Calu3 (cell line): ENCODE results near the gene ZDHHC5. TPM values are rescaled to one million over a fixed set of nuclear protein-coding genes. Genes with fewer than 3 reads are reported as not detected.
A peak's percentile ranks its signal among the peaks of the same experiment; 100 is the strongest.

Experiments used
- Bru-seq: library from RNA; stranded (reverse); fragments of 400-500 nt; gene quantifications from one replicate; lab custom pipeline; 2021; lab: Mats Ljungman, UMichigan
- BruChase-seq, 2 experiments: library from RNA; stranded (reverse); fragments of 400-500 nt; gene quantifications; one replicate each; lab custom pipeline; 2021; lab: Mats Ljungman, UMichigan
- BruUV-seq: library from RNA; stranded (reverse); fragments of 400-500 nt; replicated peaks from 2 replicates; lab custom pipeline; 2021; lab: Mats Ljungman, UMichigan
- CTCF ChIA-PET: fragments of 300-600 bp; sonication (Branson Sonifier 250); formaldehyde crosslinking; loops from one replicate; lab custom pipeline; 2022; ENCODE audit warnings: antibody characterized with exemption; lab: Charles Lee
- DNase-seq: peaks from one replicate; pipeline ENCODE4 v3.0.0; 2022
- H3K27ac Mint-ChIP-seq: one replicate; pipeline ENCODE4 v1.8.0; 2022; ENCODE audit warnings: mixed read lengths; ENCODE audit not compliant: unreplicated experiment
- H3K27me3 Mint-ChIP-seq: one replicate; pipeline ENCODE4 v1.8.0; 2022; ENCODE audit warnings: mixed read lengths; ENCODE audit not compliant: unreplicated experiment
- H3K36me3 Mint-ChIP-seq: one replicate; pipeline ENCODE4 v1.8.0; 2022; ENCODE audit warnings: mild to moderate bottlenecking, moderate library complexity, mixed read lengths; ENCODE audit not compliant: insufficient read depth, unreplicated experiment
- H3K4me1 Mint-ChIP-seq: one replicate; pipeline ENCODE4 v1.8.0; 2022; ENCODE audit warnings: mild to moderate bottlenecking, low read depth, mixed read lengths; ENCODE audit not compliant: unreplicated experiment
- H3K4me3 Mint-ChIP-seq: one replicate; pipeline ENCODE4 v1.8.0; 2022; ENCODE audit warnings: mild to moderate bottlenecking, low read depth, moderate library complexity, mixed read lengths; ENCODE audit not compliant: unreplicated experiment
- H3K9me3 Mint-ChIP-seq: one replicate; pipeline ENCODE4 v1.8.0; 2022; ENCODE audit warnings: low read depth, mixed read lengths; ENCODE audit not compliant: unreplicated experiment
- CTCF ChIP-seq: fragments of 200-600 bp; IDR thresholded peaks from one replicate; pipeline ENCODE4 v1.8.0; 2022; ENCODE audit warnings: antibody characterized with exemption; ENCODE audit not compliant: unreplicated experiment
- intact Hi-C: fragments of 100-400 bp; cut with micrococcal nuclease; formaldehyde crosslinking; loops from one replicate; pipeline ENCODE4 v1.10.0; 2022; ENCODE audit not compliant: unreplicated experiment
- long read RNA-seq: library from polyadenylated mRNA; stranded (forward); transcript quantifications from one replicate; pipeline ENCODE4 v2.0.0, GENCODE V29; 2022
- total RNA-seq: library from RNA; stranded (reverse); gene quantifications from 2 replicates; pipeline ENCODE4 v1.2.3, GENCODE V29; 2022

Gene ZDHHC5
- total RNA-seq (85.9 and 95.3 TPM in 2 replicates), Bru-seq, nascent RNA (percentile 87 among the genes with signal in this experiment), BruChase-seq, experiment 1, labeled RNA remaining after a 6-hour chase (percentile 94 among the genes with signal in this experiment), BruChase-seq, experiment 2, labeled RNA remaining after a 2-hour chase (percentile 91 among the genes with signal in this experiment)
- long read RNA-seq, full-length matches to known transcripts = 47 of 102 reads
- long read RNA-seq, partial matches to known transcripts = 13 of 102 reads
- long read RNA-seq, other reads (novel, unspliced or antisense) = 42 of 102 reads

DNA sequence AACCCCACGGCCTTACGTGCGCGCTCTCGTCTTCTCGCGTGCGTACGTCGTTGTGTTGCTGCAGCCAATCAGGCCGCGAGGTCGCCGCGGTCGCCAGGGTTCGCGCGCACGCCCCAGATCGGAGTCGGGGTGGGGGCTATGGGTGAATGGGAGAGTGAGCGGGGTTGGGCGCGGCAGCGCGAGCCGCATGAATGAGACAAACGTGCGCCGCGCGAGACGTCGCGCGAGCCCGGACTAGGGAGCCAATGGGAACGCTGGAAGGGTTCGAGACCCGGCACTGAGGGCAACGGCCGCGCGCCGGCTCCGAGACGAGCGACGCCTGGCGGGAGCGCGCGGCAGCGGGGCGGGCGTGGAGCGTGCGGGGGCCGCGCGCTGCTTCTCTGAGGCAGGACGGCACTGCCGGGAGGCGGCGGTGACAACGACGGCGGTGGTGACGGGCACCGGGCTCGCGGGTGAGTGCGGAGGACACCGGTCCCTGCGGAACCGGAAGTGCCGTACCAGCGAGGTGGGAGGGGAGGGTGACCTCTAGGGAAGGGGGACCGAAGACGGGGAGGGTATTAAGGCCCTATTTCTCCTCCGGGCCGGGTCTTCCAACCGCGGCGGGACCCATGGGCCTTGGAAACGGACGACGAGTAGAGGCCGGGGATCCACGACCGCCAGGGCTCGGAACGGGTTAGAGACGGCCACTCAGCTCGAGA is at the start of gene ZDHHC5:
Gene ZDHHC5 (plus strand): TSS at position 379 of the 698 bp plus-strand sequence. CDS start 4,977 bp downstream, outside the sequence.
- Mint-ChIP-seq H3K9me3 (no peaks in the 10 kb centered on the region), H3K36me3 (peaks cover 55% of the 10 kb centered on the region), H3K4me3 (peak within 1 kb of the TSS; percentile 94), H3K27ac (peak within 1 kb of the TSS; percentile 100), H3K27me3 (no peaks in the 10 kb centered on the region), H3K4me1 (peaks cover 26% of the 10 kb centered on the region)
- TF ChIP-seq CTCF = peak; percentile 55
- BruUV-seq = no TSS peak
- CTCF ChIA-PET = interaction anchor here (0.6 to 0.7 kb wide), 3 partner anchors 30 to 609 kb away, joined by 3 to 7 read pairs (median 3); no protein-coding TSS in a partner anchor
- peak; percentile 99 for DNase-seq
- intact Hi-C loops = loop anchor here (5.0 to 10.0 kb wide), 2 partner anchors 44 to 117 kb away; partner anchors contain the start of genes MED19 and TMX2

DNA sequence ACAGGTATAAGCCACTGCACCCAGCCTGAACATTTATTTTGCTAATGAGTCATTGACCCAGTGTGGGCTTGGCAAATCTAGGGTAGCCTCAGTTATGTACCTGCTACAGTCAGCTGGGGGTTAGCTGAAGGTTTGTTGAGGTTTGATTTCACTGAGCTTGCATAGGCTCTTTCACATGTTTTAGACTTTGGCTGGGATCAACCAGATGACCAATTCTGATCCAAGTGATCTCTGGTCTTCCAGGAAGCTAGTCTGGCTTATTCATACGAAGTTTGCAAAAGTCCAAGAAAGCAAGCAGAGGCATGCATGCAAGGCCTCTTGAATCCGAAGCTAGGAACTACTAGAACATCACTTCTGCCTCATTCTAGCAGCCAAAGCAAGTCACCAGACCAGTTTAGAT is 49.5 kb upstream of the ZDHHC5 start:
- H3K4me3 Mint-ChIP-seq = no peak overlapping the region
- no peak for TF ChIP-seq CTCF
- H3K9me3 Mint-ChIP-seq = no peaks in the 10 kb centered on the region
- H3K36me3 Mint-ChIP-seq = no peaks in the 10 kb centered on the region
- no peaks in the 10 kb centered on the region for H3K4me1 Mint-ChIP-seq
- CTCF ChIA-PET = no interaction called here
- no peaks in the 10 kb centered on the region for H3K27me3 Mint-ChIP-seq
- BruUV-seq = no TSS peak
- H3K27ac Mint-ChIP-seq = no peak overlapping the region
- no peak for DNase-seq
- intact Hi-C loops = no loop called here

GRCh38 chr11:57619331-57619730 is 48.6 kb upstream of the ZDHHC5 start:
- intact Hi-C loops = no loop called here
- Mint-ChIP-seq H3K9me3 (no peaks in the 10 kb centered on the region), H3K36me3 (no peaks in the 10 kb centered on the region), H3K27me3 (no peaks in the 10 kb centered on the region), H3K4me3 (no peak overlapping the region), H3K4me1 (no peaks in the 10 kb centered on the region), H3K27ac (no peak overlapping the region)
- no peak for TF ChIP-seq CTCF
- no TSS peak for BruUV-seq
- no peak for DNase-seq
- CTCF ChIA-PET = no interaction called here

DNA sequence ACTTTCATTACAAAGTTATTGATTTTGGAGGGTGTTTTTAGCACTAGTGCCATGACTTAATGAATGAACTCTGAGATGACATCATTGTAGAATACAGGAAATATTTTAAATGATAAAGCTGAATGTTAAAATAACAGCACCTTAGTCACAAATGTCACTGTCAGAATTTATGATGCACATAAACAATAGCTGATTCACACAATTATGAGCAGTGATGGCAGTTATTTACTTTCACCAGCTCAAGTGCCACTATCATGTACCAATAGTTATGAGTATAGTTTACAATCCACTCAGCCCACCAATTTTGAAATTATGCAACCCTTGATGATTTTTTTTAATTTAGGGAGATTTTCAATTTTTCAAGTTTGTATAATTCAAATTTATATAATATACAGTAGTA is 47.4 kb upstream of the ZDHHC5 start:
- Mint-ChIP-seq H3K27ac (no peak overlapping the region), H3K9me3 (no peaks in the 10 kb centered on the region), H3K27me3 (no peaks in the 10 kb centered on the region), H3K36me3 (no peaks in the 10 kb centered on the region), H3K4me1 (no peaks in the 10 kb centered on the region), H3K4me3 (no peak overlapping the region)
- intact Hi-C loops = no loop called here
- CTCF ChIA-PET = interaction anchor here (0.5 kb wide), 1 partner anchor 21 kb away, joined by 3 read pairs; no protein-coding TSS in a partner anchor
- no peak for DNase-seq
- BruUV-seq = no TSS peak
- TF ChIP-seq CTCF = no peak
